ENCODE results near the gene OR9Q1.
"Not testable (repeated sequence)": the region's sequence is repeated elsewhere in the genome, so short reads cannot be mapped to it uniquely, and the experiment has no call there.

Gene OR9Q1

DNA sequence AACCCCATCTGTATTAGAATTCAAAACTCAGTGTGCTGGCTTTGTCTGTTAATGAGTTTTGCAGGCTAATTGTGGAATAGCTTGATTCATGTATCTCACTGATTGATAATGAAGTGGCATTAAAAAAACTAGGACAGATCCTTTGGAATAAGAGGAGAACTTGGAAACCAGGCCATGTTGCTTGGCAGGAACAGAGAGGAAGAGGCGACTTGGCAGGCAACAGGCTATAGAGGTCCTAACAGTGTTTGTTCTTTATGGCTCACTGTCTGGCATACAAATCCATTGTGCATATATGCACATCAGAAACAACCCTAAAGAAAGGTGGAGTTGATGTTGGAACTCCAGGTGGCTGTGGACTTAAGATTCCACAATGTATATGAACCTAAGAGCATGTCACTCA lies 119.1 kb downstream of the OR9Q1 start:
- DNase-seq: no peak

- DNase-seq: no peak
Observed at GRCh38 chr11:58152781-58153180, 129.1 kb downstream of the OR9Q1 start.

GRCh38 chr11:58164389-58164788 lies 140.7 kb downstream of the OR9Q1 start:
- no peak for DNase-seq

DNA sequence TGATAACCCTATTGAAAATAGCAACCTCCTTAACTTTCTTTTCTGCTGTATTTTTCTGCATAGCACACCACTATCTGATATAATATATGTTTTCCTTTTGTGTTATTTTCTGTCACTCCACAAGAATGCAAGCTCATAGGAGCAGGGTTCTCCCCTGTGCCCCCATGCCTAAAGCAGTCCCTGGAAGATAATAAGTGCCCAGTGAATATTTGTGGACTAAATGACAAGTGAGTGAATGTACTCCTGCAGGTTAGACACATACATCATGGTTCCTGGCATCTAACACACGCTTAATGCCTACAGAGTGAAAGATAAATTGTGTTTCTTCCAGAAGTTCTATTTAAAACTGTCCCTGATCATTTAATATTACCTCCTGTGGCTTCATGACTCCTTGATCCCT lies 141.3 kb downstream of the OR9Q1 start:
- no peak for DNase-seq

- no peak for DNase-seq
Observed at GRCh38 chr11:58165504-58166106, 141.9 kb downstream of the OR9Q1 start.

- DNase-seq: no peak
Observed at GRCh38 chr11:58177409-58178054, 153.9 kb downstream of the OR9Q1 start.

DNA sequence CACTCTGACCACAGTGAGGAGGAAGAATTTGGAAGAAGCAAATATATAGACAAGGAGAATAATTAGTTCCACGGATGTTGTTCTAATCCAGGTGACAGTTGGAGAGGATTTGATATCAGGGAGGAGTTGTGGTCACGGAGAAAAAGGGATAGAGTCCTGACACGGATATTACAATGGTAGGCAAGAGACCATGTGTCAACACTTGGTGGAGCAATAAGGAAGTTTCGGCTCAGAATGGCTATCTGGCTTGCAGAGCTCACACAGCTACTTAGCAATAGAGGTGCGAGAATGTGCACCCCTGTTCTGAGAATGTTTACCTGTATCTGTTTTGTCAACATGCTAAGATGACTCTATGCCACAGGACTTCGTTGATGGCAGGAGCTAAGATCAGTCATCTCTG lies 154.8 kb downstream of the OR9Q1 start:
- no peak for DNase-seq

- DNase-seq: no peak
Observed at GRCh38 chr11:58179648-58180047, 156.0 kb downstream of the OR9Q1 start.

GRCh38 chr11:58186938-58187337 lies 163.3 kb downstream of the OR9Q1 start:
- DNase-seq: no peak

DNA sequence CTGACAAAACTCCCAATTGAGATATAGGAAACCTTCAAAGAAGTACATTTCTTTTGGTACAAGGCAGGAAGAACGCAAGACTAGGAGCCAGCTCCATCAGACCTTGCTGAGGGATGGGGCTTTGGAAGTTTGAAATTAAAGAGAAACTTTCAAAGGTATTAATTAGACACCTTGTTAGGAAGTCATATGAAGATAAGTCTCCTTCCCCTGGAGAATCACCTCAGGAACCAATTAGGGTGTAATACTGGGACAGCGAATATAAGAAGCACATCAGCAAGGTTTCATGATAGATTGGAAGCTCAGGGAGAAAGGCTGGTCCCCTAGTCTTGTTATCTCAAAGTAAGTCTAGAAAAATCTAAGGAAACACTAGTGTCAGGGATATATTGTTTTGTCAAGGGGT lies 165.1 kb downstream of the OR9Q1 start, which contains the start of gene OR9Q2:
Gene OR9Q2 (plus strand): TSS at position 301 of the 400 bp plus-strand sequence. CDS start 1,421 bp downstream, outside the sequence.
- DNase-seq: no peak

GRCh38 chr11:58192229-58192628 lies 168.5 kb downstream of the OR9Q1 start:
- DNase-seq: no peak

DNA sequence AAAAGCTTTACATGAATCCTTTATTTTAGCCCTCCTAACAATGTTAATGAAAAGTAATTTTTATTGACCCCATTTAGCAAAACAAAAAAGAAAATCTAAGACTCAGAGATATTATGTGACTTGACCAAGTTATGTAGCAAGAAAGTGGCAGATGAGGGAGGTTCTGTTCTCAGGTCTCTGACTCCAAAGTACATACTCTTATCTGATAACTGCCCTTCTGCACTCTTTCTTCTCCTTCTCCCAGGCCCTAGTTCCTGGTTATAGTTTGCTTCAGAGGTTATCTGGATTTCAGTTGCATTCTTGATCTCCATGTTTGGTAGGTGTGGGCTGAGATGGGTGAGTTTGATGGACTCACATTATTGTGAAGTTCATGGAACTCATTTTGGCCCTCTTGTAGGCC lies 169.7 kb downstream of the OR9Q1 start:
- no peak for DNase-seq

DNA sequence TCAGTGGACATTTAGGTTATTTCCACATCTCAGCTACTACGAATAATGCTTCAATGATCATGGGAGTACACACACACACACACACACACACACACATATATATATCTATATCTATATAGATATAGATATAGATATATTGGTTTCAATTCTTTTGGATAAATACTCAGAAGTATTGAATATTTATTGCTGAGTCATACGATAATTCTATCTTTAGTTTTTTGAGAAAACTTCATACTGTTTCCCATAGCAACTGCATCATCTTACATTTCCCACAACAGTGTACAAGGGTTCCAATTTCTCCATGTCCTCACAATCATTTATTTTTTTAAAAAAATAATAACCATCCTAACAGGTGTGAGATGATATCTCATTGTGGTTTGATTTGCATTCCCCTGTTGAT lies 172.3 kb downstream of the OR9Q1 start:
- DNase-seq: no peak

DNA sequence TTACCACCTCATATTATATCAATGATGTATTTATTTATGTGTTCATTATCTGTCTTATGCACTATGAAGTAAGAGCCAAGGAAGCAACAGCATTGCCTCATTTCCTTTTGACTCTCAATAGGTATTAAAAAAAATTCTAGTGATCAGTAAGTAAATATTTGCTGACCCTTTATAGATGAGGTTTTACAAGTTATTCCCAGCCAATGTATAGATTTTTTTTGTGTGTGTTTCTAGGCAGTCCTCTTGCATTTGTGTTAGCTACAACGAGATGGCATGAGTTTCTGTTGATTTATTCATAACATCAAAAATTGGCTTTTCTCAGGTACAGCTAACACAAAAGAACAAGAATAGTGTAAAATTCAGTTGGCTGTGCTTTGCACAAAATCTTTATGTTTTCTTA lies 175.6 kb downstream of the OR9Q1 start:
- no peak for DNase-seq

GRCh38 chr11:58204042-58204441 lies 180.4 kb downstream of the OR9Q1 start, which contains the start of gene OR1S2:
Gene OR1S2, minus strand, starts transcription at chr11:58204142. Its CDS starts 0 bp downstream, at chr11:58204142.
- DNase-seq: no peak

- not testable (repeated sequence) for DNase-seq
Observed at GRCh38 chr11:58212420-58212819, 188.7 kb downstream of the OR9Q1 start, which contains the start of gene OR1S1. Gene OR1S1, plus strand, starts transcription at chr11:58212720.

DNA sequence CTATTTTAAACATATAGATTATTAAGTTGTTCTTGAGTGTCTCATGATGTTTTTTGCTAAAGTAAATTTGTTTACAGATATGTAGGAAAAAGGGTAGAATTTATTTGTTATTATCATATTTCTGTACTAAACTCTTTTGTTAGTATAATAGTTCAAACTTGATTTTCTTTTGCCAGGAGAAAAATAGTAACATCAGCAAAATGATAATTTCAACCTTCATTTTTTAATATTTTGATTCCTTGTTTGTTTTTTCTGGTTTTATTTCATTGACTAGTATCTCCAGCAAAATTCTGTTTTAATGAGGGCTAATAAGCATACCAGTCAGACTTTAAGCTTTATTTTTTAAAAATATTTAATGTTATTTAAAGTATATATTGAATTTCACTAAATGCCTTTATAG lies 192.8 kb downstream of the OR9Q1 start:
- no peak for DNase-seq

- DNase-seq: no peak
Observed at GRCh38 chr11:58222721-58223120, 199.0 kb downstream of the OR9Q1 start.

DNA sequence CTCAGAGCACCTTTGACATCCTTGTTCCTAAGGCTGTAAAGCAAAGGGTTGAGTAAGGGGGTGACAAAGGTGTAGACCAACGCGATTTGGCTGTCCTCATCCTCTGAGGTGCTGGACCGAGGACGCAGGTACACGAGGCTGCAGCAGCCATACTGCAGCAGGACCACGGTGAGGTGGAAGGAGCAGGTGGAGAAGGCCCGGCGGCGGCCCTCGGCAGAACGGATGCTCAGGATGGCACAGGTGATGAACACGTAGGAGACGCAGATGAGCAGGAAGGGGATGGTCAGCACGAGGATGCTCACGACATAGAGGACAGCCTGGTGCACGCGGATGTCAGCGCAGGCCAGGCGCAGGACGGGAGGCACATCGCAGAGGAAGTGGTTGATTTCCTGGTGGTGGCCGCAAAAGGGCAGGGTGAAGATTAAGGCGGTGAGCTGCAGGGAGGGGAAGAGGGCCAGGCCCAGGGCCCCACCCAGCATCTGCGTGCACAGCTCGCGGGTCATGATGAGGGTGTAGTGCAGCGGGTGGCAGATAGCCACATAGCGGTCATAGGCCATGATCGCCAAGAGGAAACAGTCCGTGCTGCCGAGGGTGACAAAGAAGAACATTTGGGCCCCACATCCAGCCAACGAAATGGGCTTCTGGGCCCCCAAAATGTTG lies 204.4 kb downstream of the OR9Q1 start:
- no peak for DNase-seq
